Stomach (tissue), 19 donors: ENCODE results near the gene TMPRSS5. TPM values are rescaled to one million over a fixed set of nuclear protein-coding genes. Genes with fewer than 3 reads are reported as not detected.
A peak's percentile ranks its signal among the peaks of the same experiment; 100 is the strongest.

Experiments
- DNase-seq, 2 donors: peaks; one replicate each; pipeline versions ENCODE4 v3.0.0 to v3.0.0-alpha.2; 2013 to 2019
- H3K27ac ChIP-seq, 5 donors: fragments of 200-600 bp in 4 of 5; sonication (generic) in 4 of 5; one replicate each; pipeline ENCODE4 v1.5.1; 2013 to 2019; ENCODE audit warnings: mild to moderate bottlenecking in 1 of 5, moderate library complexity in 1 of 5
- H3K27me3 ChIP-seq, 3 donors: fragments of 200-600 bp; sonication (generic); one replicate each; pipeline ENCODE4 v1.5.1; 2017 to 2019; ENCODE audit warnings: mixed run types in 1 of 3
- H3K36me3 ChIP-seq, 4 donors: fragments of 200-600 bp; sonication (generic); 1 replicate in 3 of 4; 2 replicates in 1 of 4; pipeline ENCODE4 v1.5.1; 2016 to 2019
- H3K4me1 ChIP-seq, 4 donors: fragments of 200-600 bp; sonication (generic); one replicate each; pipeline ENCODE4 v1.5.1; 2016 to 2019
- H3K4me3 ChIP-seq, 4 donors: fragments of 200-600 bp; sonication (generic) in 3 of 4; one replicate each; pipeline ENCODE4 v1.5.1; 2016 to 2019; ENCODE audit warnings: mild to moderate bottlenecking in 1 of 4
- H3K9me3 ChIP-seq, 4 donors: fragments of 200-600 bp; sonication (generic); one replicate each; pipeline ENCODE4 v1.5.1; 2016 to 2019
- CTCF ChIP-seq, 7 experiments: fragments of 450-650 bp in 4 of 7; fragments of 200-600 bp in 3 of 7; sonication (generic) in 3 of 7; IDR thresholded peaks; one replicate each; pipeline ENCODE4 v1.5.1; 2016 to 2019; ENCODE audit warnings: antibody characterized with exemption in 7 of 7, control low read depth in 2 of 7, mild to moderate bottlenecking in 1 of 7
- EP300 ChIP-seq: sonication (generic); formaldehyde crosslinking; IDR thresholded peaks from one replicate; pipeline ENCODE4 v1.6.1; 2017; ENCODE audit warnings: antibody characterized with exemption
- POLR2A ChIP-seq, 4 donors: fragments of 450-650 bp; IDR thresholded peaks; one replicate each; pipeline ENCODE4 v1.6.1; 2016; ENCODE audit warnings: antibody characterized with exemption in 4 of 4, control low read depth in 2 of 4, mild to moderate bottlenecking in 1 of 4, moderate library complexity in 1 of 4
- POLR2AphosphoS5 ChIP-seq, 3 donors: sonication (generic); formaldehyde crosslinking; IDR thresholded peaks; one replicate each; pipeline ENCODE4 v1.6.1; 2016; ENCODE audit warnings: antibody characterized with exemption in 3 of 3
- WGBS, 5 donors: extraction: QIAGEN DNeasy Blood & Tissue Kit in 3 of 5; methylation state at CpG; one replicate each; pipeline versions ENCODE4 v1.1.5 to v1.1.7; 2013 to 2018; 5-methylcytosine and 5-hydroxymethylcytosine counted together
- intact Hi-C: fragments of 100-400 bp; cut with DNase I; formaldehyde crosslinking; loops from one replicate; pipeline ENCODE4 v1.15.1; 2023; ENCODE audit warnings: low total_unique reads
- long read RNA-seq, 10 donors: transcript quantifications; one replicate each; lab custom pipeline, GENCODE V29; 2026
- polyA plus RNA-seq, 3 donors: library from polyadenylated mRNA; stranded (reverse); fragments of 200-250 nt; gene quantifications; one replicate each; pipeline ENCODE4 v1.2.3, GENCODE V29; 2013
- total RNA-seq, 5 donors: library from RNA; depleted of rRNA; stranded (reverse); fragments of >200 nt; gene quantifications; one replicate each; pipeline versions ENCODE4 v1.1.0 to v1.2.3, GENCODE V29; 2014 to 2016
- donor health status: healthy with polysubstance abuse.
- donor health status: Bipolar disorder and iron deficiency.
- donor health status: healthy.

TMPRSS5 gene
- total RNA-seq (1 to 10 TPM in 2 of 5 donors, not detected in 3; 1.3 to 7.7 TPM), polyA plus RNA-seq (under 1 TPM in 2 of 3 donors, not detected in 1; 0.25 to 0.45 TPM)
- long read RNA-seq, donor 1: 0 reads
- long read RNA-seq, donor 2: 0 reads
- long read RNA-seq, donor 3: 0 reads
- long read RNA-seq, donor 4: 0 reads
- long read RNA-seq, donor 5: 0 reads
- long read RNA-seq, donor 6, partial matches to known transcripts: 6 of 7 reads
- long read RNA-seq, donor 6, other reads (novel, unspliced or antisense): 0 of 7 reads
- long read RNA-seq, donor 7, partial matches to known transcripts: 0 of 1 reads
- long read RNA-seq, donor 7, other reads (novel, unspliced or antisense): 0 of 1 reads
- long read RNA-seq, donor 8: 0 reads
- long read RNA-seq, donor 9: 0 reads
- long read RNA-seq, donor 10: 0 reads

GRCh38 chr11:113705871-113706655 lies at the start of gene TMPRSS5:
Gene TMPRSS5, minus strand, starts transcription at chr11:113706308. Its CDS starts 84 bp downstream, at chr11:113706224.
- intact Hi-C loops: no loop called here
- H3K27me3 ChIP-seq: no peaks in the 10 kb centered on the region
- peak in 1 of 2 donors; percentile 83 for DNase-seq
- no peaks in the 10 kb centered on the region for H3K4me1 ChIP-seq
- no peak within 1 kb of the TSS for H3K27ac ChIP-seq
- TF ChIP-seq CTCF (IDR thresholded peaks at IDR 0.05) (no peak), POLR2AphosphoS5 (IDR thresholded peaks at IDR 0.05) (no peak), EP300 (no peak), POLR2A (IDR thresholded peaks at IDR 0.05) (no peak)
- no peak within 1 kb of the TSS for H3K4me3 ChIP-seq
- H3K36me3 ChIP-seq: peaks cover 0 to 8% (median 0%) of the 10 kb centered on the region in 4 donors
- peaks cover 0 to 17% (median 8%) of the 10 kb centered on the region in 4 donors for H3K9me3 ChIP-seq
- WGBS, 5 donors: 72 to 88% (median 81%) methylated on average over 7 of the region's 7 CpGs

DNA sequence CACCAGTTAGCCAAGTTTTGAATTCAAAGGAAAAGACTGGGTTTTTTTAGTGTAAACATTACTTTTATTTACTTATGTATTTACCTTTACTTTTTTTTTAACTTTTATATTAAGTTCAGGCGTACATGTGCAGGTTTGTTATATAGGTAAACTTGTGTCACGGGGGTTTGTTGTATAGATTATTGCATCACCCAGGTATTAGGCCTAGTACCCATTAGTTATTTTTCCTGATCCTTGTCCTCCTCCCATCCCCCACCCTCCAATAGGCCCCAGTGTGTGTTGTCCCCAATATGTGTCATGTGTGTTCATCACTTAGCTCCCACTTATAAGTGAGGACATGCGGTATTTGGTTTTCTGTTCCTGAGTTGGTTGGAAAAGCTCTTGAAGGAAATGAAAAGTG lies 46.8 kb upstream of the TMPRSS5 start:
- TF ChIP-seq POLR2A (IDR thresholded peaks at IDR 0.05) (no peak), POLR2AphosphoS5 (IDR thresholded peaks at IDR 0.05) (no peak), EP300 (no peak), CTCF (IDR thresholded peaks at IDR 0.05) (no peak)
- Histone ChIP-seq H3K9me3 (no peaks in the 10 kb centered on the region), H3K4me1 (no peaks in the 10 kb centered on the region), H3K4me3 (no peak overlapping the region), H3K36me3 (peaks cover 35 to 82% (median 80%) of the 10 kb centered on the region in 4 donors), H3K27me3 (no peaks in the 10 kb centered on the region), H3K27ac (no peak overlapping the region)
- 70 to 89% (median 79%) methylated on average over 3 of the region's 3 CpGs for WGBS, 5 donors
- no peak for DNase-seq
- intact Hi-C loops: no loop called here

- Histone ChIP-seq H3K4me3 (no peak overlapping the region), H3K27ac (no peak overlapping the region), H3K4me1 (no peaks in the 10 kb centered on the region), H3K27me3 (no peaks in the 10 kb centered on the region), H3K9me3 (no peaks in the 10 kb centered on the region), H3K36me3 (peaks cover 34 to 98% (median 95%) of the 10 kb centered on the region in 4 donors)
- WGBS, 5 donors: 90 to 95% (median 92%) methylated on average over 1 of the region's 1 CpG
- no peak for TF ChIP-seq CTCF (IDR thresholded peaks at IDR 0.05)
- TF ChIP-seq EP300: no peak
- TF ChIP-seq POLR2AphosphoS5 (IDR thresholded peaks at IDR 0.05): no peak
- TF ChIP-seq POLR2A (IDR thresholded peaks at IDR 0.05): no peak
- intact Hi-C loops: no loop called here
- DNase-seq: no peak
Measured at GRCh38 chr11:113736323-113736722, 30.2 kb upstream of the TMPRSS5 start.

DNA sequence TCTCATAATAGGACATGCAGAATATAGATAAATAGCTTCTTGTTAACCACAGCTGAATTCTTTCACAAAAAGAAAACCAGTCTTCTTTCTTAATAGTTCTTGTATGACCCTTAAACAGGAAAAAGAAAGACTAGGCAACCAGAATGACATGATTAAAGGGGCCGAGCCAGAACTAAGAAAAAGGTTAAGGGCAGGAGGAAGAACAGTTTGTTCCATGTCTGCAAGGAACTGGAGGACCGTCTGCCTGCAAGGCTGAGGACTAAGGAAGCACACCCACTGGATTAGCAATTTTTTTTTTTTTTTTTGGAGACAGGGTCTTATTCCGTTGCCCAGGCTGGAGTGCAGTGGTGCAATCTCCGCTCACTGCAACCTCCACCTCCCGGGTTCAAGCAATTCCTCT lies 26.0 kb upstream of the TMPRSS5 start:
- H3K27me3 ChIP-seq: no peaks in the 10 kb centered on the region
- H3K9me3 ChIP-seq: no peaks in the 10 kb centered on the region
- intact Hi-C loops: loop anchor here (5.0 kb wide), 1 partner anchor 430 kb away; no protein-coding TSS in a partner anchor
- DNase-seq: no peak
- H3K4me3 ChIP-seq: no peak overlapping the region
- H3K36me3 ChIP-seq: peaks cover 10 to 57% (median 54%) of the 10 kb centered on the region in 4 donors
- H3K4me1 ChIP-seq: no peaks in the 10 kb centered on the region
- H3K27ac ChIP-seq: no peak overlapping the region
- no peak for TF ChIP-seq POLR2AphosphoS5 (IDR thresholded peaks at IDR 0.05)
- TF ChIP-seq POLR2A (IDR thresholded peaks at IDR 0.05): no peak
- no peak for TF ChIP-seq CTCF (IDR thresholded peaks at IDR 0.05)
- WGBS, 5 donors: 88 to 95% (median 92%) methylated on average over 5 of the region's 5 CpGs
